OCI-LY3 (cell line): ENCODE data around the gene UBLCP1.
A peak's percentile ranks its signal among the peaks of the same experiment; 100 is the strongest.
"Not testable (repeated sequence)": the region's sequence is repeated elsewhere in the genome, so short reads cannot be mapped to it uniquely, and the experiment has no call there.

Experiments used
- H2AFZ ChIP-seq: fragments of 200-600, 300-600 bp; shearing (Covaris generic); 2 replicates; pipeline ENCODE4 v1.6.0; 2014; ENCODE audit warnings: antibody characterized with exemption, low read depth, low read length
- H3K27ac ChIP-seq: fragments of 200-600, 300-600 bp; sonication (generic); 2 replicates; pipeline ENCODE4 v1.5.1; 2014; ENCODE audit warnings: mild to moderate bottlenecking, low read length, moderate library complexity, mixed read lengths
- H3K27me3 ChIP-seq: fragments of 200-600, 300-600 bp; sonication (generic); 2 replicates; pipeline ENCODE4 v1.6.1; 2014; ENCODE audit warnings: low read depth, low read length, mixed read lengths
- H3K36me3 ChIP-seq: fragments of 200-600, 300-600 bp; sonication (generic); replicated peaks from 2 replicates; pipeline ENCODE3; 2014; ENCODE audit warnings: low read depth, low read length, mixed read lengths
- H3K4me1 ChIP-seq: fragments of 300-600, 200-600 bp; sonication (generic); 2 replicates; pipeline ENCODE4 v1.6.1; 2014; ENCODE audit warnings: low read length, mixed read lengths
- H3K4me2 ChIP-seq: fragments of 200-600, 300-600 bp; sonication (generic); 2 replicates; pipeline ENCODE4 v1.6.1; 2014; ENCODE audit warnings: low read length, mixed read lengths
- H3K4me3 ChIP-seq: fragments of 300-600, 200-600 bp; sonication (generic); 2 replicates; pipeline ENCODE4 v1.5.1; 2014; ENCODE audit warnings: antibody characterized with exemption, mild to moderate bottlenecking, low read length, moderate library complexity
- H3K79me2 ChIP-seq: fragments of 300-600, 200-600 bp; shearing (Covaris generic); 2 replicates; pipeline ENCODE4 v1.6.1; 2014; ENCODE audit warnings: mild to moderate bottlenecking, low read length, mixed read lengths
- H3K9ac ChIP-seq: fragments of 300-600, 200-600 bp; shearing (Covaris generic); 2 replicates; pipeline ENCODE4 v1.6.0; 2014; ENCODE audit warnings: mild to moderate bottlenecking, low read length, moderate library complexity
- H3K9me3 ChIP-seq: fragments of 200-600, 300-600 bp; shearing (Covaris generic); 2 replicates; pipeline ENCODE4 v1.6.1; 2014; ENCODE audit warnings: low read length, mixed read lengths; ENCODE audit not compliant: insufficient read depth
- H4K20me1 ChIP-seq: fragments of 200-600, 300-600 bp; sonication (generic); 2 replicates; pipeline ENCODE4 v1.6.1; 2016; ENCODE audit warnings: low read length, mixed read lengths; ENCODE audit not compliant: insufficient read depth
- EZH2phosphoT487 ChIP-seq: fragments of 200-600 bp; shearing (Covaris generic); IDR thresholded peaks from 2 replicates; pipeline ENCODE4 v1.6.1; 2018; ENCODE audit warnings: antibody characterized with exemption, mixed run types, low read depth
- TF ChIP-seq, protein P1 (sequence below): fragments of 200-600, 300-600 bp; sonication (generic); IDR thresholded peaks from 2 replicates; pipeline ENCODE4 v1.5.1; 2014; ENCODE audit warnings: antibody characterized with exemption, low read length, low read depth

Gene UBLCP1

DNA sequence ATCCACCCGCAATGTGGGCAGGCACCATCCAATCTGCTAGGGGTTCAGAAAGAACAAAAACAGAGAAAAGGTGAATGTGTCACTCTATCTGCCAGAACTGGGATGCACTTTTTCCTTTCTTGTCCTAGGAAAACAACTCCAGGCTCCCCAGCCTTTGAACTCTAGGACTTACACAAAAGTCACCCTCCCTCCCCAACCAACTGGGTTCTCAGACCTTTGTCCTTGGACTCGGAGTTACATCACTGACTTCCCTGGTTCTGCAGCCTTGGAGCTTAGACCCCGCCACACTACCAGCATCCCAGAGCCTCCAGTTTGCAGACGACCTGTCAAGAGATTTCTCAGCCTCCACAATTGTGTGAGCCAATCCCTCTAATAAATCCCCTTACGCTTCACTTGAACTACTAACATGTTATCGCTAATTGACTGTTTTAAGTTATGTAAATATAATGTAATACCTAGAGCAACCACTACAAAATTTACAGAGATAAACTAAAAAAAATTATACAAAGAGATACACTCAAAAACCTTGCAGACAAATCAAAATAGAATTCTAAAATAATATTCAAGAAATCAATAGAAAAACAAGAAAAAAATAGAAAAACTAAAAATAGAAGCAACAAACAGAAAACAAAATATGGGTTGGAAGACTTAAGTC is 5.3 kb upstream of the UBLCP1 start:
- Histone ChIP-seq H3K4me3 (no peak overlapping the region), H3K27me3 (no peaks in the 10 kb centered on the region)

DNA sequence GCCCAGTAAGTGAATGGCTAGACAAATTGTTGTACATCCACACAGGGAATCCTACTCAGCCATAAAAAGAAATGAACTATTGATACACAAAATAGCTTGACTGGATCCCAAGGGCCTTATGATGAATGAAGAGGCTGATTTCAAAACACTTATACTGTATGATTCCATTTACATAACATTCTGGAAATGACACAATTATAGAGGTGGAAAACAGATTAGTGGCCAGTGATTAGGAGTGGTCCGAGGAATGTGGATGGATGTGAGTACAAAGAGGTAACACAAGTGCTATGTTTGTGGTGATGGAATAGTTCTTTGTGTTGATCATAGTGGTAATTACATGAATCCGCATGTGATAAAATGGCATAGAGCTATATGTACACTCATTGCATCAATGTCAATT is 4.7 kb upstream of the UBLCP1 start:
- H2AFZ ChIP-seq = no peak overlapping the region
- H3K27me3 ChIP-seq = no peaks in the 10 kb centered on the region

More for the DNA sequence above, 5.3 kb upstream of the UBLCP1 start:
- Histone ChIP-seq H3K4me1 (peaks cover 3% of the 10 kb centered on the region; the same call in 1 of the 2 replicates), H2AFZ (no peak overlapping the region), H3K27ac (no peak overlapping the region), H4K20me1 (no peaks in the 10 kb centered on the region), H3K9ac (no peak overlapping the region), H3K4me2 (no peak overlapping the region), H3K79me2 (no peaks in the 10 kb centered on the region; the same call in 1 of the 2 replicates), H3K9me3 (no peaks in the 10 kb centered on the region), H3K36me3 (no peaks in the 10 kb centered on the region)
- TF ChIP-seq, protein P1, sequence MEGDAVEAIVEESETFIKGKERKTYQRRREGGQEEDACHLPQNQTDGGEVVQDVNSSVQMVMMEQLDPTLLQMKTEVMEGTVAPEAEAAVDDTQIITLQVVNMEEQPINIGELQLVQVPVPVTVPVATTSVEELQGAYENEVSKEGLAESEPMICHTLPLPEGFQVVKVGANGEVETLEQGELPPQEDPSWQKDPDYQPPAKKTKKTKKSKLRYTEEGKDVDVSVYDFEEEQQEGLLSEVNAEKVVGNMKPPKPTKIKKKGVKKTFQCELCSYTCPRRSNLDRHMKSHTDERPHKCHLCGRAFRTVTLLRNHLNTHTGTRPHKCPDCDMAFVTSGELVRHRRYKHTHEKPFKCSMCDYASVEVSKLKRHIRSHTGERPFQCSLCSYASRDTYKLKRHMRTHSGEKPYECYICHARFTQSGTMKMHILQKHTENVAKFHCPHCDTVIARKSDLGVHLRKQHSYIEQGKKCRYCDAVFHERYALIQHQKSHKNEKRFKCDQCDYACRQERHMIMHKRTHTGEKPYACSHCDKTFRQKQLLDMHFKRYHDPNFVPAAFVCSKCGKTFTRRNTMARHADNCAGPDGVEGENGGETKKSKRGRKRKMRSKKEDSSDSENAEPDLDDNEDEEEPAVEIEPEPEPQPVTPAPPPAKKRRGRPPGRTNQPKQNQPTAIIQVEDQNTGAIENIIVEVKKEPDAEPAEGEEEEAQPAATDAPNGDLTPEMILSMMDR = no peak
- no peak for TF ChIP-seq EZH2phosphoT487

DNA sequence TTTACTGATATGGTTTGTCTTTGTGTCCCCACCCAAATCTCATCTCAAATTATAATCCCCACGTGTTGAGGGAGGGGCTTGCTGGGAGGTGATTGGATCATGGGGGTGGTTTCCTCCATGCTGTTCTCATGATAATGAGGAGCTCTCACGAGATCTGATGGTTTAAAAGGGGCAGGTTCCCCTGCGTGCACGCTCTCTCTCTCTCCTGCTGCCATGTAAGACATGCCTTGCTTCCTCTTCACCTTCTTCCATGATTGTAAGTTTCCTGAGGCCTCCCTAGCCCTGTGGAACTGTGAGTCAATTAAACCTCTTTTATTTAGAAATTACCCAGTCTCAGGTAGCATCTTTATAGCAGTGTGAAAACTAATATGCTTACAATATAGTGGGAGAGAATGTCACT is 2.9 kb upstream of the UBLCP1 start:
- H3K4me1 ChIP-seq, H3K9ac ChIP-seq, H3K9me3 ChIP-seq, H3K4me3 ChIP-seq, H3K4me2 ChIP-seq, H3K27me3 ChIP-seq, H2AFZ ChIP-seq, H3K36me3 ChIP-seq, H4K20me1 ChIP-seq, H3K27ac ChIP-seq: not testable (repeated sequence)
- H3K79me2 ChIP-seq = peaks cover 17% of the 10 kb centered on the region

More for the DNA sequence above, 4.7 kb upstream of the UBLCP1 start:
- Histone ChIP-seq H3K4me3 (no peak overlapping the region), H3K79me2 (peaks cover 3% of the 10 kb centered on the region), H3K9me3 (no peaks in the 10 kb centered on the region), H3K9ac (no peak overlapping the region), H3K4me2 (no peak overlapping the region), H4K20me1 (no peaks in the 10 kb centered on the region), H3K4me1 (peaks cover 3% of the 10 kb centered on the region; the same call in 1 of the 2 replicates), H3K36me3 (no peaks in the 10 kb centered on the region), H3K27ac (no peak overlapping the region)
- TF ChIP-seq, protein P1 = no peak
- TF ChIP-seq EZH2phosphoT487 = no peak

DNA sequence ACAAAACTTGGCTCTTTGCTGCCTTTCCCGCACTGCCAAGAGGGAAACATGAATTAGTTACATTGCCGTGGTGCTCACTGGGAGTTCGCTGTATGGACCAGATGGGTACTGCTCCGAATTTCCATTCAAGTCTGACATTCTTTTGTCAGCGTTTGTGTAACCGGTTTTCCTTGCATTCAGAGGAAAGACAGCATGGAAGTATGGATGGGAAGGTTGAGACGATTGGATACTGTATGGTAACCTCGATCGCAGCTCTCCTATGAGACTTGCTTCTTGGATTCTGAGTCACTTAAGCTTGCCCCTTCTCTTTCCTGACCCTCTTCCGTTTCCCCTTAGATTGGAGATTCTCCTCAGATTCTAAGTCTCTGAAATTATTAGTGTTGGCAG is 625 bp upstream of the UBLCP1 start:
- Histone ChIP-seq H3K27ac (peak overlapping the region; percentile 82), H3K27me3 (no peaks in the 10 kb centered on the region), H3K4me2 (peak overlapping the region; percentile 75), H3K9me3 (no peaks in the 10 kb centered on the region), H3K79me2 (peaks cover 20% of the 10 kb centered on the region), H3K9ac (peak overlapping the region; percentile 88), H3K4me1 (peaks cover 9% of the 10 kb centered on the region), H2AFZ (0 out of 2 replicates have a peak overlapping the region, but pooled peaks have one; percentile 84), H3K4me3 (peak overlapping the region; percentile 96), H4K20me1 (no peaks in the 10 kb centered on the region), H3K36me3 (no peaks in the 10 kb centered on the region)
- no peak for TF ChIP-seq EZH2phosphoT487
- TF ChIP-seq, protein P1 = no peak
